Lower leg skin (tissue), 3 donors: Measurements from ENCODE around the gene GRID2IP.

Experiments used
- POLR2A ChIP-seq, 2 donors: fragments of 450-650 bp; IDR thresholded peaks; one replicate each; pipeline ENCODE4 v1.6.1; 2016 to 2017; ENCODE audit warnings: antibody characterized with exemption in 2 of 2, mild to moderate bottlenecking in 1 of 2, moderate library complexity in 1 of 2
- TF ChIP-seq, protein P1 (sequence below), 3 donors: fragments of 450-650 bp; IDR thresholded peaks; one replicate each; pipeline ENCODE4 v1.5.1; 2016; ENCODE audit warnings: antibody characterized with exemption in 3 of 3, mild to moderate bottlenecking in 3 of 3, moderate library complexity in 2 of 3

DNA sequence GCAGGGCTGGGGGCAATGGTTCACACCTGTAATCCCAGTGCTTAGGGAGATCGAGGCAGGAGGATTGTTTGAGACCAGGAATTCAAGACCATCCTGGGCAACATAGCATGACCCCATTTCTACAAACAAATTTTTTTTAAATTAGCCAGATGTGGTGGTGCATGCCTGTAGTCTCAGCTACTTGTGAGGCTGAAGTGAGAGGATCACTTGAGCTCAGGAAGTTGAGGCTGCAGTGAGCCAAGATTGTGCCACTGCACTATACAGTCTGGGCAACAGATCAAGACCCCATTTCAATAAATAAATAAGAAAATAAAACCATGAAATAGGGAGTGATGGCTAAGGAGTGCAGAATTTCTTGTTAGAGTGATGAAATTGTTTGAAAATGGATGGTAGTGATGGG, 8.9 kb downstream of the GRID2IP start:
- TF ChIP-seq, protein P1, sequence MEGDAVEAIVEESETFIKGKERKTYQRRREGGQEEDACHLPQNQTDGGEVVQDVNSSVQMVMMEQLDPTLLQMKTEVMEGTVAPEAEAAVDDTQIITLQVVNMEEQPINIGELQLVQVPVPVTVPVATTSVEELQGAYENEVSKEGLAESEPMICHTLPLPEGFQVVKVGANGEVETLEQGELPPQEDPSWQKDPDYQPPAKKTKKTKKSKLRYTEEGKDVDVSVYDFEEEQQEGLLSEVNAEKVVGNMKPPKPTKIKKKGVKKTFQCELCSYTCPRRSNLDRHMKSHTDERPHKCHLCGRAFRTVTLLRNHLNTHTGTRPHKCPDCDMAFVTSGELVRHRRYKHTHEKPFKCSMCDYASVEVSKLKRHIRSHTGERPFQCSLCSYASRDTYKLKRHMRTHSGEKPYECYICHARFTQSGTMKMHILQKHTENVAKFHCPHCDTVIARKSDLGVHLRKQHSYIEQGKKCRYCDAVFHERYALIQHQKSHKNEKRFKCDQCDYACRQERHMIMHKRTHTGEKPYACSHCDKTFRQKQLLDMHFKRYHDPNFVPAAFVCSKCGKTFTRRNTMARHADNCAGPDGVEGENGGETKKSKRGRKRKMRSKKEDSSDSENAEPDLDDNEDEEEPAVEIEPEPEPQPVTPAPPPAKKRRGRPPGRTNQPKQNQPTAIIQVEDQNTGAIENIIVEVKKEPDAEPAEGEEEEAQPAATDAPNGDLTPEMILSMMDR (IDR thresholded peaks at IDR 0.05): no peak
- TF ChIP-seq POLR2A (IDR thresholded peaks at IDR 0.05): no peak
